Nephron progenitor cell (in vitro differentiated cells): ENCODE data around the gene FNBP1.
A peak's percentile ranks its signal among the peaks of the same experiment; 100 is the strongest.

Source experiments
- DNase-seq: peaks from one replicate; pipeline ENCODE4 v3.0.0; 2021
- H3K27ac Mint-ChIP-seq: 2 replicates; pipeline ENCODE4 v1.8.0; 2021; ENCODE audit warnings: mild to moderate bottlenecking, moderate library complexity, mixed read lengths
- H3K27me3 Mint-ChIP-seq: 2 replicates; pipeline ENCODE4 v1.8.0; 2021; ENCODE audit warnings: mild to moderate bottlenecking, low read depth, mixed read lengths; ENCODE audit not compliant: poor library complexity
- H3K36me3 Mint-ChIP-seq: 2 replicates; pipeline ENCODE4 v1.8.0; 2021; ENCODE audit warnings: low read depth, mixed read lengths
- H3K4me1 Mint-ChIP-seq: 2 replicates; pipeline ENCODE4 v1.8.0; 2021; ENCODE audit warnings: mixed read lengths
- H3K4me3 Mint-ChIP-seq: 2 replicates; pipeline ENCODE4 v1.8.0; 2021; ENCODE audit warnings: mild to moderate bottlenecking, moderate library complexity, mixed read lengths
- H3K9me3 Mint-ChIP-seq: 2 replicates; pipeline ENCODE4 v1.8.0; 2021; ENCODE audit warnings: mild to moderate bottlenecking, moderate library complexity, mixed read lengths
- CTCF ChIP-seq: fragments of 200-600 bp; sonication (generic); IDR thresholded peaks from 2 replicates; pipeline ENCODE4 v1.5.0; 2021; ENCODE audit warnings: antibody characterized with exemption

FNBP1 gene

DNA sequence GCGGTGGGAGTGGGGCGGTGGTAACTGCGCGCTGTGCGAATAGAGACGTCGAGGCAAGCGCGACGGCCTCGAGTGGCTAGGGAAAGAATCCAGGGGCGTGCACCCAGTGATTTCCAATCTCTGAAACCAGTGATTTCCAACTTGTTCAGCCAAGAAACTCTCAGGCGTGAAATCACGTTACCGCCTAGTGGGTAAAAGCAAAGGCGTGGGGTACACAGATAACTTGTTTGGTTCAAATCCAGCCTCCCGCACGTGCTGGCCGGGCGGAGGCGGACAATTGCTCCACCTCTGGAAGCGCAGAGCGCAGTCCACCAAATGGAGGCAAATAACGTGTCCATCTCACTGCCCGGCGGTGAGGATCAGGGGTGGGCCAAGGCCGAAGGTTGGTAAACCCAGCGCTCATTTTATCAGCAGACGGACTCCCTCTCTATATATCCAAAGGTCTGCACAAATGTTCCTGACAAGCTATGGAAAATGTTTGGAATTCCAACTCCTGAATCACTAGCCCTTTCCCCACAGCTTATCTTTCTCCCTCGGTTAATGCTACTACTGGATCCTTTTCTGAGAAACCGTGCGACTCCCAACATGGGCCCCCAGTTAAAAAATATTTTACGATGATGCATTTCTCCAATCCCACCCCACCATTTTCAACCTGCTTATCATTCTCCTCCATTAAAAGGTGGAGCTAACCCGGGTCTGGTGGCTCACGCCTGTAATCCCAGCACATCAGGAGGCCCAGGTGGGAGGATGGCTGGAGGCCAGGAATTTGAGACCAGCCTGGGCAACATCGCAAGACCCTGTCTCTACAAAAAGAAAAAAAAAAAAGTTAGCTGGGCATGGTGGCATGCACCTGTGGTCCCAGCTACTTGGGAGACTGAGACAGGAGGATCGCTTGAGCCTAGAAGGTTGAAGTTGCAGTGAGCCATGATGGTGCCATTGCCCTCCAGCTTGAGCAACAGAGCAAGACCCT is 950 bp upstream of the FNBP1 start:
- H3K9me3 Mint-ChIP-seq = no peaks in the 10 kb centered on the region
- TF ChIP-seq CTCF = no peak
- peaks cover 45% of the 10 kb centered on the region for H3K4me1 Mint-ChIP-seq
- no peaks in the 10 kb centered on the region for H3K36me3 Mint-ChIP-seq
- peak; percentile 25 for DNase-seq
- H3K27me3 Mint-ChIP-seq = peaks cover 24% of the 10 kb centered on the region
- H3K4me3 Mint-ChIP-seq = peak overlapping the region; percentile 89
- H3K27ac Mint-ChIP-seq = peak overlapping the region; percentile 96

GRCh38 chr9:130042406-130042884 is 544 bp downstream of the FNBP1 start:
- H3K27me3 Mint-ChIP-seq = peaks cover 24% of the 10 kb centered on the region
- peak overlapping the region; percentile 91 for H3K27ac Mint-ChIP-seq
- no peaks in the 10 kb centered on the region for H3K9me3 Mint-ChIP-seq
- TF ChIP-seq CTCF = no peak
- H3K4me3 Mint-ChIP-seq = peak overlapping the region; percentile 100
- DNase-seq = peak; percentile 64
- H3K36me3 Mint-ChIP-seq = no peaks in the 10 kb centered on the region
- H3K4me1 Mint-ChIP-seq = peaks cover 45% of the 10 kb centered on the region

GRCh38 chr9:130041648-130042405 is 1.2 kb downstream of the FNBP1 start:
- no peaks in the 10 kb centered on the region for H3K36me3 Mint-ChIP-seq
- H3K4me3 Mint-ChIP-seq = peak overlapping the region; percentile 100
- DNase-seq = peak; percentile 47

DNA sequence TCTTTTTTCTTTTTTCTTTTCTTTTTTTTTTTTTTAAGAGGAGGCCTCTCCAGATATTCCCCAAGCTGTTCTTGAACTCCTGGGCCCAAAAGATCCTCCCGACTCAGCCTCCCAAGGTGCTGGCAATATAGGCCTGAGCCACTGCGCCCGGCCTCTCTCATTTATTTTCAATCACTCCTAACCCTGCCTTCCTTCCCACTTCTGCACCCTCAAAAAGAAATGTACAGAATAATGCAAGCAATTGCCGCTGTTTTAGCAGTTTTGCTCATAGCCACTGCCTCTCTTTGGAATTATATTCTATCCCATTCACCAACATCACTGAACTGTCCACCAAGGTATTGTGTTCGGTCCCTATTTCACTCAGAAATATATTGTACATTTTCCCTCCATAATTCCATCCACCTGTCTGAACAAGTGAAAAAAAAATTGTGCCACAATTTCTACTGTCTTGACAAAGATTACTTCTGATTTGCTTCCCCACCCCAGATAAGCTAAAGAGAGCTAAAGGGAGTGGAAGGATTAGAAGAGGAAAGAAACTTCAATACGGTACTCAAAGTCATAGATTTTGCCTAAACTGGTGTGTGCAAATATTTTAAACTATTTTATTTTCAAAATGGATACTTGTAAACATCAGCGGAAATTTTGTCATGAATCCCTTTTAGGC is 1.9 kb downstream of the FNBP1 start:
- H3K27ac Mint-ChIP-seq = no peak overlapping the region
- no peak for DNase-seq
- H3K9me3 Mint-ChIP-seq = no peaks in the 10 kb centered on the region
- peak overlapping the region; percentile 100 for H3K4me3 Mint-ChIP-seq
- peaks cover 40% of the 10 kb centered on the region for H3K4me1 Mint-ChIP-seq
- no peak for TF ChIP-seq CTCF
- peaks cover 20% of the 10 kb centered on the region for H3K27me3 Mint-ChIP-seq
- H3K36me3 Mint-ChIP-seq = peaks cover 3% of the 10 kb centered on the region

More at GRCh38 chr9:130041648-130042405, 1.2 kb downstream of the FNBP1 start:
- Mint-ChIP-seq H3K9me3 (no peaks in the 10 kb centered on the region), H3K27me3 (peaks cover 24% of the 10 kb centered on the region), H3K4me1 (peaks cover 44% of the 10 kb centered on the region), H3K27ac (peak overlapping the region; percentile 91)
- TF ChIP-seq CTCF = no peak

GRCh38 chr9:130039528-130040147 is 3.4 kb downstream of the FNBP1 start:
- H3K9me3 Mint-ChIP-seq = no peaks in the 10 kb centered on the region
- TF ChIP-seq CTCF = no peak
- no peak overlapping the region for H3K27ac Mint-ChIP-seq
- peaks cover 15% of the 10 kb centered on the region for H3K36me3 Mint-ChIP-seq
- H3K4me3 Mint-ChIP-seq = no peak overlapping the region
- peaks cover 26% of the 10 kb centered on the region for H3K4me1 Mint-ChIP-seq
- DNase-seq = no peak
- H3K27me3 Mint-ChIP-seq = peaks cover 20% of the 10 kb centered on the region
